Activated T-cell treated with anti-CD3 and anti-CD28 coated beads for 48 hours (primary cell): ENCODE data around the gene EFL1.

Source experiments
- DNase-seq: peaks from one replicate; pipeline ENCODE4 v3.0.0-alpha.2; 2020; ENCODE audit warnings: low read depth

Gene EFL1

DNA sequence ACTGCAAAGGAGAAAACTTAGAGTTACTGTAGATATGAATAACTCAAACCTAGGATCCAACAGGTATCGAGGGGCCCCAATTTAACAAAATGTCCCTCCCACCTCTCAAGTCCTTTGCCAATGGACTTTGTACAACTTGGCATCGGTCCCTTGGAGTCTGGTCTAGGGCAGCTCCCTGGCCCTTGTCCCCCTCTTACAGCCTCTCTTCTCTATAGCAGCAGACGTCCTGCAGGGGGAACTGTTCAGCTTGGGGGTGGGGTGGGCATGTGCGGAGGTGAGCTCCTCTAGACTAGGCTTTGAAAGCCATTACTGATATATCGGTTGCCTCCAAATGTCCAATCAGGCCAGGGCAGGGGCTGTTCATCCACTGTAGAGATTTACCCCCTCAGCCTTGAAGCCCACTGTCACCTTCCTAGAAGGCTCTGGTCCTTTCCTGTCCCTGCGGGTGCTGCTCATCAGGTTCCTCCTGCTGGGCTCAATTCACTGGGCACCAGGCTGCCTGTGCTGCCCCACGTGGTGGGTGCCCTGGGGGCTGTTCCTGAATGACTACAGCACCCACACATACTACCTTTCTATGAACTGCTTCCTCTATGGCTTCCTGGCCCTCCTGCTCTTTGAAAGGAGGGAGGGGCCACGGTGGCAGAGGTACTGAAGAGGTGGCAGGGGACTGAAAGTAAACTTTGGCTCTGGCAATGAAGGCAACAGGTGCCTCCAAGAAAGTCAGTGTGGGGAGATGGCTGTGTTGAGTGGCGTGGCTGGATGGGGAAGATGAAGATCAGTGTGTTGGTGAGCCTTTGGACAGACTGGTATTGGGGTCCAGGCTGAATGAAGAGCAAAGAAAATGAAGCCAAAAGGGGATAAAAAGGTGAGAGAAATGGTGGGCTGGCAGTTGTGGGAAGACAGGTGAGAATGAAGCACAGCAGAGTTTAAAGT, 137.9 kb downstream of the EFL1 start:
- DNase-seq, result no peak

DNA sequence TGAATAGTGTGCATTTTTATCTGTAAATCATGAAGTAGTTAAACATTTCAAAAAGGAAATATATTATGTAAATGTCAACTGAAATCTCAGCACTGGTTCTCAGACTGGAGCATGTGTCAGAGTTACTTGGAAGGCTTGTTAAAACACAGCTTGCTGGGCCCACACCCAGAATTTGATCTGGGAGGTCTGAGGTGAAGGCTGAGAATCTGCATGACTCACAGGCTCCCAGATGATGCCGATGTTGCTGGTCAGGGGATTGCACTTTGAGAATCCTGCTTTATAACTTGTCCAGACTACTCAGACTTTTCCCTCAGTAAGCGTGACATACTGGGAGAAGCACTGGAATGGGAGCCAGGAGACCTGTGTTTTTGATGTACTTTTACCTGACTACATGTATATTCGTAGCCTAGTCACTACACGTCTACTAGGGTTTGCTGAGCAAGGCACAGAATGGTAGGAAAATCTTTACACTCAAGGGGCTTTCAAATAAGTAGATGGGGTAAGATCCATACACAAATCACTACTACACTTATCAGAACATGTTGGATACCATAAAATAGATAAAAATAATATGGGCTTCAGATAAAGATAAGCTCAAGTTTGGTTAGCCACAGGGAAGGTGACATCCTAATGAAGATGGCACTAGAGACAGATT, 139.7 kb downstream of the EFL1 start:
- no peak for DNase-seq

DNA sequence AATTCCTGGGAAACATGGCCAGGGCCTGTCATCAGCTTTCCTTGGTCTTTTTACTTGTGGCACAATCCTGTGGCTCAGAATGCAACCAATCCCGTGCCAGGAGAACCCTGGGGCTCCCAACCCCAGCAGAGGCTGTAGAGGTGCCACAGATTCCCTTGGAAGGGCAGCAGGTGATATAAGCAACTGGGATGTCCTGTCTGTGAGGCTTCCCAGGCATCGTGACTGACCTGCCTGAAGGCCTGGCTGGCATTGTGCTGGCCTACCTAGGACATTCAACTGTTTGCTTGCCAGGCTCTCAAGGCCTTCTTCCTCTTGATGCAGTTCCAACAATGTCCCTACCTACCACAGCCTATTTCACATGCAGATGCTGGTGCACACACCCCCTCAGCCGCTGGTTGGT, 144.5 kb downstream of the EFL1 start:
- DNase-seq, result no peak

DNA sequence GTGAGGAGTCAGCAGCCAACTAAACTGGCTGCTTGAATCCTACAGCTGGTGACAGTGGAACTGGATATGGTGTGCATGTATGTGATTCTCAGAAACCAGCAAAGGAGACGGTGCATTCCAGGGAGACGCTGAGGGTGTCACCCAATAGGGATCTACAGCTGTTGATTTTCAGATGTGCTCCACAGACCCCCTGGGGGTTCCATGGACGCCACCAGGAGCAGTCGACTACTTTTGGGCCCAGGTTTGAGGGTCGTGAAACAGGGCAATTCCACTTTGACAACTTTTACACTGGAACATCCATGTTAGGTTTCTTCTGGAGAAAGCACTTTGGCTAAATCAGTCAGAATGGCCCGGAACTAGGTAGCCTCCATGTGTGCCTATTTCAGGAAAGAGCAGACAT, 145.2 kb downstream of the EFL1 start:
- no peak for DNase-seq

DNA sequence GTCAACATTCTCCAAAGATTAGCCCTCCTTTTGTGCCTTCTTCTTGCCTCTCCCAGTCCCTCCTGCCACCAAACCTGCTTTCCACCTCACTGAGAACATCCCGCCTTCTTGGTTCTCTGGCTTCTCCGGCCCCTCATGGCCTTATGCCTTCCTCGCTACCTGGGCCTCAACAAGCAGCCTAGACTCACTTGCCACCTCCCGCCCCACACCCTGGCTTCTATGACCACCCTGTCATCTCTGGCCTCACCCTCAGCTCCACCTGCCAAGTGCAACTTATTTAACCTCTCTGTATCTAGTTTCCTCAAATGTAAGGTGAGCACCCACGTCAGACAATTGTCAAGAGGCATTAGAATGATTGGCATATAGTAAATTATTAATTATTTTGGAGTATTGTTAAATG, 147.9 kb downstream of the EFL1 start:
- no peak for DNase-seq

DNA sequence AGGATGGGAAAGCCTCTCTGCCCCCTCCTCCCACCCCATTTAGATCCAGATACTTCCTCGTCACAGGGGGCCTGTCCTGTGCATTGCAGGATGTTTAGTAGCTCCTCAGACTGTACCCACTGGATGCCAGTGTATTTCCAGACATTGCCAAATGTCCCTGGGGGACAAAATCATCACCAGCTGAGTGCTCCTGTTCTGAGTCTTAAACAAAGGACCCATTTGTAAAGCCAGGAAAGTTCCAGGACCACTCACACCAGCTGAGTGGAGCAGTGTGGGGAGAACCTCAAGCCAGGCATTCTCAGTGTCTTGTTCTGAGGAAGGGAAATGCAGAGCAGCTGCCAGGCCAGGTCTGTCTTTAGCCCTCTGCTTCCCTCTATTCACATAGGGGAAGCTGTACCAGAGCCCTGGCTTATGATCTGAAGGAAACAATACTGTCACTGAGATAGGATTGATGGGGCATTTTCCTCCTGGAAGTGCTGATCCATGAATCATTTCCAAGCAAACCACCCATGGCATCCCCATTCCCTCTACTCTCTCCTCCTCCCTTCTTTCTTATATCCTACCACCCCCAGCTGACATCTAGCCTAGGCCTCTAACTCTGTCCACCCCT, 149.3 kb downstream of the EFL1 start:
- DNase-seq, result no peak

DNA sequence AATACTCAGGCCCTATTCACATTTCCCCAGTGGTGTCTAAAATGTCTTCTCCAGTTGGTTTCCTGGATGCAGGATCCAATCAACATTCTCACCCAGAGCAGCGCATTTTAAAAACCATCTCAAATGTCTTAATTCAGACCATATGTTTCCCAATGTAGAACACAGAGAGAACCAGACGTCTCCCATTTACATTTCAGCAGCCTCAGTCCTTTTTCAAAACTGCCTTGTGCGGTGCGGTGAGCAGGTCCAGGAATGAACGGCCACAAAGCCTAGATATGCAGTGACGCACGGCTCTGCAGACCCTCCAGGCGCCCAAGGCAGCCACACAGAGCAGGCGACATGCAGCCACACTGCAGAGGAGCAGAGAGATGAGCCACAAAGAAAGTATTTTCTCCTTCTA, 150.6 kb downstream of the EFL1 start:
- DNase-seq, result no peak

DNA sequence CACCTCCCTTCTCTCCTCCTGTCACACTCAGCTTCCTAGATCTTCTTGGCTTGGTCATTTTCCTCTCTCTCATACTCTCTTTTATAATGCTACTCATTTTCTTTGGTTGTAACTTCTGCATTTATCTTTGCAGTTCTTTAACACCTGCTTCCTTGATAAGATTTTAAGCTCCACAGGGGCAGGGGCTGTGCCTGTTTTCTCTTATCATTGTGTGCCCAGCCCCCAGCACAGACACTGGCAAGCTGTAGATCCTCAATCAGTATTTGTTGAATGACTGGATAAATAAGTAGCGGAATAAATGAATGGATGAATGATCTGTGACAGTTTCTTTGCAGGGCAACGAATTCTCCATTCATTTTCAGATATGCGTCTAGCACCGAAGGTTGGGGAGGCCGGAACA, 152.4 kb downstream of the EFL1 start:
- no peak for DNase-seq

DNA sequence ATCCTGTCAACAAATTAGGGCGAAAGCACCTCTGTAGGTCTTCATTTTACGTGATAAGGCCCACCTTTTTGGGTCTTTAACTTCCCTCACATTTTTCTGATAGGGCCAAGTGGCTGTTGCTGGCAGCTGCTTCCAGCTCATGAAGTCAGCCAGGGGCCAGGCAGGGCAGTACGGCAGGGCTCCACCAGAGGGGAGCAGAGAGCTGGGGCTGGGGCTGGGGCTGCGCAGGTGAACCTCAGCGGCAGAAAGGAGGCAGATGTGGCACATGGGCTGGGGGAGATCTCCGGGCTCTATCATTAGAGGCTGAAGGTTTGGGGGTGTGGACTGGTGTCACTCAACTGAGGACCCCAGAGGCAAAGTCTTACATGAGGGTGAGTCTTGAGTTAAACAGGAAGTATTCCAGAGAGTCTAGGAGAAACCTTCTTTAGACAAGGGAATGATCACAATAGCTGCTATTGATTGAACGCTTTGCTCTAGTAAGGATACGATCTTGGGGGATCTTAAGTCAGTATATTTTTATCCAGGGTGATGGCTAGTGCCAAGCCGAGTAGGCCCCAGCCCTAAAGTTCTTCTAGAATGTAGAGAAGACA, 153.9 kb downstream of the EFL1 start:
- DNase-seq, result peak; percentile 65

DNA sequence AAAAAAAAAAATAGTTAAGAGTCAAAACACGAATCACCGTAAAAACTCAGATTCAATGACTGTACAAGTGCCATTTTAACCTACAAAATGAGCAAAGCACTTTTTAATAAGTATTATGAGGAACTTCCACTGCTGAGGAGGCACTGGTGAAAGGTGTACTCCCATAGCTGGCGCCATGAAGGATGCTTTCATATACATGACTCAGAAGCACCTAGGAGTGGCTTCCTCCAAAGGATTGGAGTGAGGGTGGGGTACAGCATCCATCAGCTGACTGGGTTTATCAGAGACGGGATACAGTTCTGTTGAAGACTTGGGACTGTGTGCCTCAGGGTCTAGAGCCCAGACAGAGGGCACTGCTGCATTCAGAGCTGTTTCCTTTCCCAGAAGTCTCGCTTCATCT, 155.9 kb downstream of the EFL1 start:
- DNase-seq, result no peak

DNA sequence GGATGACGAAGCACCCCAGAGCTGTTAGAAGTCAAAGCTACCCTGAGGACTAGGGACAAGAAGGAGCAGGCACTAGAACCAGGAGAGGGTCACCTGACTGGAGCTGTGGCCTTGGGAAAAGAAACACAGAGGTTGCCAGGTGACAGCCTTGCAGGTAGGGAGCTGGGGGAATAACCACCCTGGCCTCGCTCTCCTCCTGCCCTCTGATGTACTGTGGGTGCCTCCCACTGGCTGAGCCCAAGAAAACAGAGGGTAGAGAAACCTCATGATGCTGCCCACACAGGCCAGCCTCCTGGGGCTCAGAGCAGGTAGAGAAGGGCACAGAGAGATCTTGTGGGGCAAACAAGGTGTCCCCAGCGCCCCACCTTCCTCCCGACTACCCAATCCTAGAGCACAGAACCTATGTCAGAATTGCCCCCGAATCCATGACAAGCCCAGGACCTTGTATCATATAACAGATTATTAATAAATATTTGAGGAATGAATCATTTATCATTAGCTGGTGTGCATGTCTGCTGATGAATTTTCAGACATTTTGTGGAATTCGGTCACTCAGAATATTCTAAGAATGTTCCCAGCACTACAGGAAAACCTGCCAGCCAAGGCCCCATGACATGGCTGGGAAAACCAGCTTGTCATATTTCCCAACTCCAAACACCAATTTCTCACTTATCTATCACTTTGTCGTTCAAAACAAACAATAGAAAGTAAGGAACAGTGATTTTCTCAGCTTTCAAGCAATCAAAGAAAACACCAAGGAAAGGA, 156.9 kb downstream of the EFL1 start:
- no peak for DNase-seq

DNA sequence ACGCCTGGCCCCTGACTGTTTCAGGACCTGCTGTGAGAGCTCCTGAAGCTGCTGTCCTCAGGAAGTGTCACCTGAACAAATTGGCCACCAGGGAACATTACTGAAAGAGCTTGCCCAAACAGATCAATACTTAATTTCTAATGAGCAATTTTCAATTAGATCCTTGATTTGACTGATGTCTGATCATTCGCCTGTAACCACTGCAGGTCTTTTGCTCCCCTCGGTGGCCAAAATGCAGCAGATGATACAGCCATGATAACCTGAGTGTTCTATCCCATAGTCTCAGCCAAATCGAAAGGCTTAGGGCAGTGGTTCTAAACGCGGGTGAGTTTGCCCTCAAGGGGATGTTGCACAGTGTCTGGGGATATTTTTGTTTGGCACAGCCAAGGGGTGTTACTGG, 159.1 kb downstream of the EFL1 start:
- DNase-seq, result no peak

DNA sequence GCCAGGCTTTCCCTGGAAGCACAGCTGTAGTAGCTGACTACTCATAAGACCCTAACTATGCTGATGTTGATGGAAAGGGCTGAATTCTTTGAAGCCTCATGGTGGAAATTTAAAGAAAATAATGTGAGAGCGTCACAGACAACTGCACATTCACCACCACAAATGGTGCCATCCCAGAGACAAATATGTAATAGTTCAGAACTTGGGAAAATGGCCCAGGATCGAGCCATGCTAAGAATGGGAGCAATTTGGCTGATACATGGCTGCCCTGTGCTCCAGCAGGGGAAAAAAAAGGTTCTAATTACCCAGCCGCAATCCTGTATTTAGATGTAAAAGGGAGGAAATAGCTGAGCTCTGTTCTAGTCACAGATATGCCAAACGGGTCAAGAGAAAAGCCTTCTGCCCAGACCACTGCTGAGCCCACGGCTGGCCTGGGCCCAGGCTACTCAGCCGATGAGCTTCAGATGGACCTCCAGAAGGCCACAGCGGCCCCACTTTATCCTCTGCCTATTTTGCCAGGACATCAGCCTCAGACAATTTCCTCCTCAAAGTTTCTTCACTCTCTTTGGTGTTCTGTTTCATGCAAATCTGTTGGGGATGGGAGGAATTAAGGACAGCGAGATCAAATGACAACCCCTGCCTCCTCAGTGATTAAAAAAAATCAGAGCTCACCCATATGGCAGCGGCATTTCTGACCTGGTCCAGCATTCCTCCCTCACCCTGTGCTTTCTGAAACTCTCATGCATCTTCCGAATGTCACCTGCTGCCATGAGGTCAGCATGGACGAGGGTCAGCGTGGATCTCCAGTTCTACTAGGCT, 162.2 kb downstream of the EFL1 start:
- DNase-seq, result no peak

DNA sequence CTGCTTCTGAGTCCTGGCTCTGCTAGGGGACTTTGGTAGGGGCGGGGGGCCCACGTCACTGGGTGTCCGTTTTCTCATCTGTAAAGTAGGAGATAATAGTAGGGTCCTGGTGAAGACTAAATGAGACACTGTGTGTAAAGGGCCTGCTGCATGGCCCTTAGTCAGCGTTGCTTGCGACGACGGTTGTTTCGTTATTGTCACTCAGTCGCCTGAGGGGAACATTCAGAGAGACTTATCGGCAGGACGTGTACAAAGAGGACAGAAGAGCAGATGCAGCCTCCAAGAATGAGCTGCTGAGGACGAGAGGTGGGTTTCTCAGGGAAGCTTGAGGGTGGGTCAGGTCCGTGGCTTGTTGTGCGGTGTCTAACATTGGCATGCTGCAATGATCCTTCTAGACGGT, 163.9 kb downstream of the EFL1 start:
- DNase-seq, result no peak

DNA sequence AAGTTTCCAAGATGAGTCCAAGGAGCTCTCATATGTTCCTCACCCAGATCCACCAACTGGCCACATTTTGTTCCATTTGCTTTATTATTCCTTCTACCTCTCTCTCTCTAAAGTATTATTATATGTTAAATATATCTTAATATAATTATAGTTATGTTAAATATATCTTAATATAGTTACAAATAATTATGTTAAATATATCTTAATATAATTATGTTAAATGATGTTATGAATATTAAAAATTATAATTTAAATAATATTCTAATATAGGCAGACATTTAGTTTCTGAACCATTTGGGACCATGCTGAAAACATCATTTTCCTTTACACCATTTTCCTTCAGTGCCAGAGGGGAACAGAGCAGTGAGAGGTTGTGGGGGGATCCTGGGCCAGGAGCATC, 166.7 kb downstream of the EFL1 start:
- no peak for DNase-seq

DNA sequence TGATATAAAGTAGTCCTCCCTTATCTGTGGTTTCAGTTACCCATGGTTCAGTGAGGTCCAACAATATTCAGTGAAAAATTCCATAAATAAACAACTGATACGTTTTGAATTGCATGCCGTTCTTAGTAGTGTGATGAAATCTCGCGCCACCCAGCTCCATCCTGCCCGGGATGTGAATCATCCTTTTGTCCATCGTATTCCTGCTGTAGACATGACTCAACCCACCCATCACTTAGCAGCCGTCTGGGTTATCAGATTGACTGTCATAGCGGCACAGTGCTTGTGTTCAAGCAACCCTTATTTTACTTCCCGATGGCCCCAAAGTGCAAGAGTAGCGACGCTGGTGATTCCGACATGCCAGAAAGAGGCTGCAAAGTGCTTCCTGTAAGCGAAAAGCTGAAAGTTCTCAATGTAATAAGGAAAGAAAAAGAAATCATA, 168.7 kb downstream of the EFL1 start:
- no peak for DNase-seq

DNA sequence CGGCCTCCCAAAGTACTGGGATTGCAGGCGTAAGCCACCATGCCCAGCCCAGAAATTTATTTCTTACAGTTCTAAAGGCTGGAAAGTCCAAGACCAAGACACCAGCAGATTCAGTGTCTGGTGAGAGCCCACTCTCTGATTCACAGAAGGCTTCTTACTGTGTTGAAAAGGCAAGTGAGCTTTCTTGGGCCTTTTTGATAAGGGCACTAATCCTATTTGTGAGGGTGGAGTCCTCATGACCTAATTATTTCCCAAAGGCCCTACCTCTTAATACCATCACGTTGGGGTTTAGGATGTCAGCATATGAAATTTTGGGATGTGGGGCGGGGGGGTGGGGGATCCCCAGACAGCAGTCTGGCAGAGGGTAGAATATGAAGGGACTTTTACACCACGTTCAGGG, 169.2 kb downstream of the EFL1 start:
- no peak for DNase-seq

DNA sequence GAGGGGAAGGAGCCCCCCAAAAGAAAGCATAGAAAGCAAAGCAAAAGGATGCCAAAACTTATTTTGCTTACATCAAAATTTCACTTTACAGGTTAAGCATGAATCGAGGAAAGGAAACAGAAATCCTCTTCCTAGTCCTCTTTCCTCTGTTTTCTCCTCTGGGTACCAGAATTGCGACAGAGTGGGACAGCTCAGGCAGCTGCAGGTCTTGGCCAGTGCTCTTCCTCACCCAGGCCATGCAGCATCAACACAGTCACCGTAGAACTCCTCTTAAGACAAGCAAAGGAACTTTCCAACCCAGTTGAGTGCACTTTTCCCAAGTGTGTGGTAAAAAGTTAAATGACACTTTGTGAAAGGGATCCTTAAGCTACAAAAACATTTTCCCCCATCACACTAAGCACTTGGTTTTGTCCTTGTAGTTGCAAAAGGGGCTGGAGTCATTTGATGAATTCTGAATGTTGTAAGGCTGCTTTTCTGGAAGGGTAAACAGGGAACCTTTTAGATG, 170.8 kb downstream of the EFL1 start:
- no peak for DNase-seq

DNA sequence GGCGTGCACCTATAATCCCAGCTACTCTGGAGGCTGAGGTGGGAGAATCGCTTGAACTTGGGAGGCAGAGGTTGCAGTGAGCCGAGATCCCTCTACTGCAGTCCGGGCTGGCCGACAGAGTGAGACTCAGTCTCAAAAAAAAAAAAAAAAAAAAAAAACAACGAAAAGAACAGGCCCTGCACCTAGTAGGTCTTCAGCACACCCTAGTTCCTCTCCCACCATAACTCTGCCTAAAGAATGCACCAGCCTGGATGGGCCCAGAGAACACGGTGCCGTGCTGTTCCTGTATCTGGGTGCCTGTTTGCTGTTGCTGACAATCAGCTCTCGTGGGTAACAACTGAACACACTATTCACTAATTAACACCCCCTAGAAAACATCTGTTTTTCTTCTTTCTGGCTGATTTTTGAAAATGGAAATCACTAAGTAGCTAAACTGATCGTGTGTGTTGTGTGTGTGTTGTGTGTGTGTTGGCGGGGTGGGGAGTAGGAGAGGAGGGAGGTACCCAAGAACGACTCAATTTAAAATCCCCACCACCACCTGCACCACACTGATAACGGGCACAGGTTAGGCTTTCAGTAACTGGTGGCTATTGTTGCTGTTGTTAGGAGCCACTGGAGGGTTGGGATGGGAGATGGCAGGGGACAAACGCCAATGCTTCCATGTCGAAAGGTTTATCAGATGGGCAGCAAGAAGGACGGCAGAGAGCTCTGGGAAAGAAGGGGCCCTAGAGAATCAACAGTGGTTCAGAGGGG, 176.1 kb downstream of the EFL1 start:
- DNase-seq, result no peak
